HCT116 (cell line): ENCODE data around the gene COPS8. TPM values are rescaled to one million over a fixed set of nuclear protein-coding genes. Genes with fewer than 3 reads are reported as not detected.

Experiments used
- ATAC-seq: fragments of 200-7000 bp; cut with Tn5 transposase; 2 replicates; pipeline ENCODE4 v1.9.1; 2020; ENCODE audit warnings: mild to moderate bottlenecking, moderate library complexity
- BruUV-seq: library from RNA; stranded (reverse); fragments of 400-500 nt; replicated peaks from 2 replicates; lab custom pipeline; 2021; lab: Mats Ljungman, UMichigan
- CTCF ChIA-PET: fragments of 300-600 bp; sonication (Branson Sonifier 250); formaldehyde crosslinking; loops from one replicate; lab custom pipeline; 2021; ENCODE audit warnings: antibody characterized with exemption; lab: Charles Lee
- POLR2A ChIA-PET: fragments of 300-600, 350-600 bp; sonication (Branson Sonifier 250); formaldehyde crosslinking; loops from one replicate; lab custom pipeline; 2021; ENCODE audit warnings: antibody characterized with exemption; lab: Charles Lee
- RAD21 ChIA-PET, 2 experiments: fragments of 300-600 bp; sonication (Branson Sonifier 250); formaldehyde crosslinking; loops; one replicate each; lab custom pipeline; 2023; ENCODE audit warnings: low total read pairs in 2 of 2; ENCODE audit not compliant: uncharacterized antibody in 2 of 2, unreplicated experiment in 2 of 2, low non-redundant PET in 1 of 2; lab: Charles Lee
- DNase-seq: peaks from one replicate; pipeline ENCODE4 v3.0.0-alpha.2; 2010; ENCODE audit warnings: low read depth, low spot score
- H2AFZ ChIP-seq: fragments of 200-600 bp; shearing (Covaris generic), sonication (generic); 2 replicates; pipeline ENCODE4 v1.6.1; 2017; ENCODE audit warnings: low read depth, mixed run types, mixed read lengths, antibody characterized with exemption, low read length; ENCODE audit not compliant: poor library complexity, severe bottlenecking
- H3K27ac ChIP-seq: 2 replicates; pipeline ENCODE4 v1.5.1; 2012; ENCODE audit warnings: low read depth, low read length
- H3K27me3 ChIP-seq: fragments of 200-600 bp; sonication (generic); 2 replicates; pipeline ENCODE4 v1.6.1; 2016; ENCODE audit warnings: mixed run types, low read length, mixed read lengths; ENCODE audit not compliant: insufficient read depth
- H3K36me3 ChIP-seq, 2 experiments: fragments of 200-500 bp in 1 of 2; fragments of 200-600 bp in 1 of 2; sonication (Bioruptor generic) in 1 of 2; sonication (generic) in 1 of 2; 2 replicates each; pipeline versions ENCODE4 v1.5.1 to v1.6.1; 2014 to 2016; ENCODE audit warnings: low read length in 2 of 2, inconsistent platforms in 1 of 2, mixed read lengths in 1 of 2, mixed run types in 1 of 2; ENCODE audit not compliant: insufficient read depth in 2 of 2, control insufficient read depth in 1 of 2
- H3K4me1 ChIP-seq, 2 experiments: fragments of 200-600 bp in 1 of 2; sonication (generic) in 1 of 2; 2 replicates each; pipeline versions ENCODE4 v1.5.1 to v1.6.1; 2012 to 2017; ENCODE audit warnings: low read length in 2 of 2, inconsistent platforms in 1 of 2, mild to moderate bottlenecking in 1 of 2, mixed read lengths in 1 of 2, mixed run types in 1 of 2, moderate library complexity in 1 of 2; ENCODE audit not compliant: insufficient read depth in 2 of 2, control insufficient read depth in 1 of 2
- H3K4me2 ChIP-seq: fragments of 200-600 bp; sonication (generic); 2 replicates; pipeline ENCODE4 v1.6.1; 2017; ENCODE audit warnings: mixed run types, low read length, mixed read lengths
- H3K4me3 ChIP-seq, 2 experiments: fragments of 200-600 bp in 1 of 2; sonication (generic) in 1 of 2; replicated peaks in 1 of 2; 2 replicates each; pipeline ENCODE4 v1.5.1; 2011 to 2016; ENCODE audit warnings: low read length in 2 of 2, control low read depth in 1 of 2, low read depth in 1 of 2, mild to moderate bottlenecking in 1 of 2, mixed read lengths in 1 of 2, mixed run types in 1 of 2
- H3K79me2 ChIP-seq: fragments of 200-600 bp; sonication (generic); 2 replicates; pipeline ENCODE4 v1.6.1; 2017; ENCODE audit warnings: mild to moderate bottlenecking, mixed run types, low read length, moderate library complexity, mixed read lengths; ENCODE audit not compliant: insufficient read depth
- H3K9ac ChIP-seq: fragments of 200-600 bp; sonication (generic); 2 replicates; pipeline ENCODE4 v1.6.1; 2016; ENCODE audit warnings: low read length, mixed read lengths
- H3K9me2 ChIP-seq: fragments of 200-600 bp; sonication (generic), shearing (Covaris generic); 2 replicates; pipeline ENCODE4 v1.6.1; 2017; ENCODE audit warnings: mixed run types, mild to moderate bottlenecking, moderate library complexity; ENCODE audit not compliant: insufficient read depth
- H3K9me3 ChIP-seq, 2 experiments: fragments of 200-500 bp in 1 of 2; fragments of 200-600 bp in 1 of 2; sonication (Bioruptor generic) in 1 of 2; sonication (generic) in 1 of 2; 2 replicates each; pipeline ENCODE4 v1.6.1; 2014 to 2017; ENCODE audit warnings: low read length in 2 of 2, mixed read lengths in 2 of 2, inconsistent platforms in 1 of 2, low read depth in 1 of 2, mild to moderate bottlenecking in 1 of 2, mixed run types in 1 of 2, moderate library complexity in 1 of 2; ENCODE audit not compliant: control insufficient read depth in 1 of 2, insufficient read depth in 1 of 2
- H4K20me1 ChIP-seq: fragments of 200-600 bp; sonication (generic), shearing (Covaris generic); 2 replicates; pipeline ENCODE4 v1.6.1; 2017; ENCODE audit warnings: mixed run types, mild to moderate bottlenecking, moderate library complexity; ENCODE audit not compliant: insufficient read depth
- CBX3 ChIP-seq: IDR thresholded peaks from 2 replicates; pipeline ENCODE4 v1.6.1; 2012; ENCODE audit warnings: low read depth
- CEBPB ChIP-seq: IDR thresholded peaks from 2 replicates; pipeline ENCODE4 v1.6.1; 2012; ENCODE audit warnings: low read depth
- EGR1 ChIP-seq: IDR thresholded peaks from 2 replicates; pipeline ENCODE4 v1.6.1; 2012; ENCODE audit warnings: low read depth
- ELF1 ChIP-seq: IDR thresholded peaks from 2 replicates; pipeline ENCODE4 v1.6.1; 2012; ENCODE audit warnings: low read depth, borderline replicate concordance
- EZH2phosphoT487 ChIP-seq: fragments of 200-600 bp; IDR thresholded peaks from 2 replicates; pipeline ENCODE4 v1.6.1; 2018; ENCODE audit warnings: antibody characterized with exemption, borderline replicate concordance
- JUND ChIP-seq: IDR thresholded peaks from 2 replicates; pipeline ENCODE4 v1.6.1; 2012
- POLR2A ChIP-seq: IDR thresholded peaks from 2 replicates; pipeline ENCODE4 v1.7.0; 2011; ENCODE audit warnings: borderline replicate concordance; ENCODE audit not compliant: insufficient read depth, insufficient read length; ENCODE audit errors: extremely low read depth
- POLR2AphosphoS5 ChIP-seq: IDR thresholded peaks from 2 replicates; pipeline ENCODE4 v1.6.1; 2011; ENCODE audit warnings: mild to moderate bottlenecking, low read depth, low read length, moderate library complexity
- RAD21 ChIP-seq: IDR thresholded peaks from 2 replicates; pipeline ENCODE4 v1.6.1; 2012; ENCODE audit warnings: low read depth, mild to moderate bottlenecking
- SRF ChIP-seq: IDR thresholded peaks from 2 replicates; pipeline ENCODE4 v1.6.1; 2012; ENCODE audit warnings: low read depth
- TCF7L2 ChIP-seq: IDR thresholded peaks from 2 replicates; pipeline ENCODE4 v1.7.0; 2011; ENCODE audit warnings: borderline replicate concordance, inconsistent platforms; ENCODE audit not compliant: insufficient read depth, insufficient read length; ENCODE audit errors: extremely low read depth
- YY1 ChIP-seq: IDR thresholded peaks from 2 replicates; pipeline ENCODE4 v1.6.1; 2011; ENCODE audit warnings: low read length, low read depth, moderate library complexity, mild to moderate bottlenecking; ENCODE audit not compliant: insufficient replicate concordance; ENCODE audit errors: extremely low read depth
- ZNF274 ChIP-seq: fragments of 200-500 bp; sonication (Bioruptor generic); IDR thresholded peaks from 2 replicates; pipeline ENCODE4 v1.6.1; 2014; ENCODE audit warnings: mild to moderate bottlenecking, low read depth, low read length, inconsistent platforms
- intact Hi-C: fragments of 100-400 bp; cut with micrococcal nuclease; formaldehyde crosslinking; loops from 2 replicates; pipeline ENCODE4 v1.10.0; 2022
- total RNA-seq: library from RNA; stranded (reverse); gene quantifications from one replicate; pipeline ENCODE4 v1.2.1, GENCODE V29; 2021; ENCODE audit not compliant: unreplicated experiment
- TF ChIP-seq, protein P1 (sequence below), 3 experiments: fragments of 200-600 bp in 1 of 3; sonication (generic) in 1 of 3; IDR thresholded peaks in 2 of 3; conservative IDR thresholded peaks in 1 of 3; 2 replicates each; pipeline ENCODE4 v1.5.1; 2012 to 2017; ENCODE audit warnings: low read depth in 2 of 3, low read length in 2 of 3, antibody characterized with exemption in 1 of 3, borderline replicate concordance in 1 of 3, control low read depth in 1 of 3, mild to moderate bottlenecking in 1 of 3, mixed read lengths in 1 of 3, mixed run types in 1 of 3, moderate library complexity in 1 of 3; ENCODE audit not compliant: insufficient read depth in 1 of 3
- TF ChIP-seq, protein P2 (sequence below): IDR thresholded peaks from 2 replicates; pipeline ENCODE4 v1.6.1; 2012
- TF ChIP-seq, protein P3 (sequence below): IDR thresholded peaks from 2 replicates; pipeline ENCODE4 v1.6.1; 2011; ENCODE audit warnings: mild to moderate bottlenecking, low read length, moderate library complexity; ENCODE audit not compliant: insufficient replicate concordance; ENCODE audit errors: extremely low read depth

COPS8 gene
- total RNA-seq, 1 experiment from 2014 or later: 42.2 TPM

DNA sequence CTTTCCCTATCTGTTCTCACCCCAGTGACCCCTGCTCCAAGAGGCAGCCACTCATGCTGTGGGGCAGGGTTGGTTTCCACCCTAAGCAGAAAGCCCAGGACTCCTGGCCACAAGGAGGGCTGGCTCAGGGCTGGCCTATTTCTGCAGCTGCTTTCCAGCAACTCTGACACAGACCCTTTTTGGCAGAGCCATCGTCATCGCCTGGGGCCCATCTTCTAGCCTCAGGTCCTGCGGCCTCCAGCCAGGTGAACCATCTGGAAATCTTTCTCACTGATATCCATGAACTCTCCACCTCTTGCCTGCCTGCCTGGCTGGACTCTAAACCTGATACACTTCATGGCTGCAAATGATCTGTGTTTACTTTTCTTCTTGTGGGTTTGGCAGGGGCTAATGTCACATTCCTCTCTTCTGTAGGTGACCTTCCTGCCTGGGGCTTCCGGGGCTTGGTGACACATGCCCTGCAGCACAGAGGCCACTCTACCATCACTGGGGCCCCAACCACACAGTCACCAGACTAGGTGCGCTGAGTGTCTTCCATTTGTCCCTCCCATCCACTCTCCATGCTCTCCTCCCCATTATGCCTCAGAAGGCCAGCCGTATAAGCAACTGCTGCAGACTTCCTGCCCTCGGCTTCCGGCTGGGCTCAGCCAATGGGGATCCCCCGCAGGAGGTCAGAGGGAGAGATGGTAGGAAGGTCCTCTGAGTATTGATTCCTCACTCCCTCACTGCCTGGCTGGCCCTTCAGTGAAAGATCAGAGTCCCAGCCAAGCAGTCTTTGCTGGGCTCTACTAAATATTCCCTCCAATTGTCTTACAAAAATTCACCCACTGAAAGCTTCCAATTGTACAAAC, 9.7 kb upstream of the COPS8 start:
- POLR2A ChIA-PET: no interaction called here
- Histone ChIP-seq H3K27me3 (no peaks in the 10 kb centered on the region), H3K9ac (no peak overlapping the region), H3K9me3 (no peaks in the 10 kb centered on the region; a peak in 1 of 4 replicates), H3K4me1 (peaks cover 0 to 5% of the 10 kb centered on the region in 2 experiments; a peak in 1 of 4 replicates), H3K4me2 (no peak overlapping the region), H3K9me2 (no peaks in the 10 kb centered on the region), H2AFZ (no peak overlapping the region), H3K4me3 (no peak overlapping the region), H4K20me1 (no peaks in the 10 kb centered on the region), H3K79me2 (no peaks in the 10 kb centered on the region), H3K27ac (no peak overlapping the region), H3K36me3 (no peaks in the 10 kb centered on the region)
- intact Hi-C loops: no loop called here
- RAD21 ChIA-PET: no interaction called here
- no peak for TF ChIP-seq TCF7L2
- TF ChIP-seq ZNF274: no peak
- TF ChIP-seq CBX3: no peak
- no peak for TF ChIP-seq JUND
- TF ChIP-seq POLR2A: no peak
- no peak for TF ChIP-seq POLR2AphosphoS5
- no peak for TF ChIP-seq SRF
- no peak for TF ChIP-seq RAD21
- TF ChIP-seq, protein P1, sequence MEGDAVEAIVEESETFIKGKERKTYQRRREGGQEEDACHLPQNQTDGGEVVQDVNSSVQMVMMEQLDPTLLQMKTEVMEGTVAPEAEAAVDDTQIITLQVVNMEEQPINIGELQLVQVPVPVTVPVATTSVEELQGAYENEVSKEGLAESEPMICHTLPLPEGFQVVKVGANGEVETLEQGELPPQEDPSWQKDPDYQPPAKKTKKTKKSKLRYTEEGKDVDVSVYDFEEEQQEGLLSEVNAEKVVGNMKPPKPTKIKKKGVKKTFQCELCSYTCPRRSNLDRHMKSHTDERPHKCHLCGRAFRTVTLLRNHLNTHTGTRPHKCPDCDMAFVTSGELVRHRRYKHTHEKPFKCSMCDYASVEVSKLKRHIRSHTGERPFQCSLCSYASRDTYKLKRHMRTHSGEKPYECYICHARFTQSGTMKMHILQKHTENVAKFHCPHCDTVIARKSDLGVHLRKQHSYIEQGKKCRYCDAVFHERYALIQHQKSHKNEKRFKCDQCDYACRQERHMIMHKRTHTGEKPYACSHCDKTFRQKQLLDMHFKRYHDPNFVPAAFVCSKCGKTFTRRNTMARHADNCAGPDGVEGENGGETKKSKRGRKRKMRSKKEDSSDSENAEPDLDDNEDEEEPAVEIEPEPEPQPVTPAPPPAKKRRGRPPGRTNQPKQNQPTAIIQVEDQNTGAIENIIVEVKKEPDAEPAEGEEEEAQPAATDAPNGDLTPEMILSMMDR (IDR thresholded peaks at IDR 0.05 in 2 of 3, conservative IDR thresholded peaks at IDR 0.05 in 1 of 3; ENCODE audit: borderline replicate concordance in 1 of 3, insufficient read depth in 1 of 3, low read depth in 2 of 3, low read length in 2 of 3): no peak
- no peak for TF ChIP-seq EZH2phosphoT487
- TF ChIP-seq EGR1: no peak
- TF ChIP-seq YY1: no peak
- TF ChIP-seq, protein P2, sequence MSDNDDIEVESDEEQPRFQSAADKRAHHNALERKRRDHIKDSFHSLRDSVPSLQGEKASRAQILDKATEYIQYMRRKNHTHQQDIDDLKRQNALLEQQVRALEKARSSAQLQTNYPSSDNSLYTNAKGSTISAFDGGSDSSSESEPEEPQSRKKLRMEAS: no peak
- no peak for TF ChIP-seq CEBPB
- no peak for TF ChIP-seq ELF1
- TF ChIP-seq, protein P3, sequence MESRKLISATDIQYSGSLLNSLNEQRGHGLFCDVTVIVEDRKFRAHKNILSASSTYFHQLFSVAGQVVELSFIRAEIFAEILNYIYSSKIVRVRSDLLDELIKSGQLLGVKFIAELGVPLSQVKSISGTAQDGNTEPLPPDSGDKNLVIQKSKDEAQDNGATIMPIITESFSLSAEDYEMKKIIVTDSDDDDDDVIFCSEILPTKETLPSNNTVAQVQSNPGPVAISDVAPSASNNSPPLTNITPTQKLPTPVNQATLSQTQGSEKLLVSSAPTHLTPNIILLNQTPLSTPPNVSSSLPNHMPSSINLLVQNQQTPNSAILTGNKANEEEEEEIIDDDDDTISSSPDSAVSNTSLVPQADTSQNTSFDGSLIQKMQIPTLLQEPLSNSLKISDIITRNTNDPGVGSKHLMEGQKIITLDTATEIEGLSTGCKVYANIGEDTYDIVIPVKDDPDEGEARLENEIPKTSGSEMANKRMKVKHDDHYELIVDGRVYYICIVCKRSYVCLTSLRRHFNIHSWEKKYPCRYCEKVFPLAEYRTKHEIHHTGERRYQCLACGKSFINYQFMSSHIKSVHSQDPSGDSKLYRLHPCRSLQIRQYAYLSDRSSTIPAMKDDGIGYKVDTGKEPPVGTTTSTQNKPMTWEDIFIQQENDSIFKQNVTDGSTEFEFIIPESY: no peak
- CTCF ChIA-PET: interaction anchor here (1.0 kb wide), 1 partner anchor 14 kb away, joined by 3 read pairs; no protein-coding TSS in a partner anchor
- DNase-seq (no peak), ATAC-seq (no peak)
- no TSS peak for BruUV-seq
